GM10266 (cell line): ENCODE measurements around the gene PDSS2.
"Not testable (repeated sequence)": the region's sequence is repeated elsewhere in the genome, so short reads cannot be mapped to it uniquely, and the experiment has no call there.

ENCODE experiments used
- DNase-seq: peaks from one replicate; pipeline ENCODE4 v3.0.0; 2012; ENCODE audit errors: extremely low spot score
- TF ChIP-seq, protein P1 (sequence below): IDR thresholded peaks from 2 replicates; pipeline ENCODE4 v1.5.1; 2012; ENCODE audit warnings: mild to moderate bottlenecking, low read depth; ENCODE audit not compliant: control insufficient read depth, insufficient read depth; ENCODE audit errors: missing control alignments

Gene PDSS2

DNA sequence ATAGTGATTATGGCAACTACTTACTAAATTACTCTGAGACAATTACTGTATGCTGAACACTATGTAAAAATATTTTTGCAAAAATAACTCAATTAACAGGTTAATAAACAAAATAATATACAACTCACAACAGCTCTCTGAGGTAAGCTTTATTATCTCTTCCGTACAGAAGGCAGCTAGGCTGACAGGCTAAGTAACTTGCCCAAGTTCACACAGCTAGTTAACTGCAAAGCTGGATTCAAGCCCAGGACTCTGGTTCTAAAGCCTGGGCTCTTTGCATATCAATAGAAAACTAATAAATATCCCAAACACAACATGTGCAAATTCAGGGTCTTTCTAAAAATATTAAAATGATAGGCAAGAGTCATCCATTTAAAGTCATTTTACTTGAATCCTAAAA lies 174.6 kb downstream of the PDSS2 start:
- no peak for DNase-seq
- TF ChIP-seq, protein P1, sequence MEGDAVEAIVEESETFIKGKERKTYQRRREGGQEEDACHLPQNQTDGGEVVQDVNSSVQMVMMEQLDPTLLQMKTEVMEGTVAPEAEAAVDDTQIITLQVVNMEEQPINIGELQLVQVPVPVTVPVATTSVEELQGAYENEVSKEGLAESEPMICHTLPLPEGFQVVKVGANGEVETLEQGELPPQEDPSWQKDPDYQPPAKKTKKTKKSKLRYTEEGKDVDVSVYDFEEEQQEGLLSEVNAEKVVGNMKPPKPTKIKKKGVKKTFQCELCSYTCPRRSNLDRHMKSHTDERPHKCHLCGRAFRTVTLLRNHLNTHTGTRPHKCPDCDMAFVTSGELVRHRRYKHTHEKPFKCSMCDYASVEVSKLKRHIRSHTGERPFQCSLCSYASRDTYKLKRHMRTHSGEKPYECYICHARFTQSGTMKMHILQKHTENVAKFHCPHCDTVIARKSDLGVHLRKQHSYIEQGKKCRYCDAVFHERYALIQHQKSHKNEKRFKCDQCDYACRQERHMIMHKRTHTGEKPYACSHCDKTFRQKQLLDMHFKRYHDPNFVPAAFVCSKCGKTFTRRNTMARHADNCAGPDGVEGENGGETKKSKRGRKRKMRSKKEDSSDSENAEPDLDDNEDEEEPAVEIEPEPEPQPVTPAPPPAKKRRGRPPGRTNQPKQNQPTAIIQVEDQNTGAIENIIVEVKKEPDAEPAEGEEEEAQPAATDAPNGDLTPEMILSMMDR = no peak

GRCh38 chr6:107280791-107281190 lies 178.6 kb downstream of the PDSS2 start:
- DNase-seq = no peak
- TF ChIP-seq, protein P1 = no peak

DNA sequence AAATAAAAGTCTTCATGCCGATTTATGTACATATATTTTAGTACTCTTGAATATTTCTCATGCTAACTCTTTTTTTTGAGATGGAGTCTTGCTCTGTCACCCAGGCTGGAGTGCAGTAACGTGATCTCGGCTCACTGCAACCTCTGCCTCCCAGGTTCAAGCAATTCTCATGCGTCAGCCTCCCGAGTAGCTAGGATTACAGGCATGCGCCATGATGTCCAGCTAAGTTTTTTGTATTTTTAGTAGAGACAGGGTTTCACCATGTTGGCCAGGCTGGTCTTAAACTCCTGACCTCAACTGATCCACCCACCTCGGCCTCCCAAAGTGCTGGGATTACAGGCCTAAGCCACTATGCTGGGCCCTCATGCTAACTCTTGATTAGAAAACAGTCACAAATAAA lies 179.4 kb downstream of the PDSS2 start:
- not testable (repeated sequence) for DNase-seq

DNA sequence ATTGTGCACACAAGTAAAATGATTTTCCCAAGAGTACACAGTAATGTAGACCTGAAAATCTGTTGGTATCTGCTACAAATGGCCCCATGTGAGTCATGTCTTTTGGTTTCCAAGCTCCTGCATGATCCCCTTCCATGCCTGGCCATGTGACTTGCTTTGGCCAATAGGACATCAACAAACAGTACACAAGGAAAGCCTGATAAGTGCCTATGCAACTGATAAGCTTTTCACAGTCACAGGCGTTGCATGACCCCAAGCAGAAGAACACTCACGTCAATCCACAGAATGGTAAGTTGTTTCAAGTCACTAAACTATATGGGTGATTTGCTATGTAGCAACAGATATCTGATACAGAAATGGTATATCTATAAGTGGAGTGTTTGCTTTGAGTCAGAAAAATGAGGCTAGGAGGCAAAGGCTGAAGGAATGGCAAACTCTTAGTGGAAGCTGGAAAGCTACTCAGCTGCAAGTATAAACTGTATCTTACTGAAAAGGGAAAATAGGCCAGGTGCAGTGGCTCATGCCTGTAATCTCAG lies 184.0 kb downstream of the PDSS2 start:
- no peak for DNase-seq
- TF ChIP-seq, protein P1 = no peak

DNA sequence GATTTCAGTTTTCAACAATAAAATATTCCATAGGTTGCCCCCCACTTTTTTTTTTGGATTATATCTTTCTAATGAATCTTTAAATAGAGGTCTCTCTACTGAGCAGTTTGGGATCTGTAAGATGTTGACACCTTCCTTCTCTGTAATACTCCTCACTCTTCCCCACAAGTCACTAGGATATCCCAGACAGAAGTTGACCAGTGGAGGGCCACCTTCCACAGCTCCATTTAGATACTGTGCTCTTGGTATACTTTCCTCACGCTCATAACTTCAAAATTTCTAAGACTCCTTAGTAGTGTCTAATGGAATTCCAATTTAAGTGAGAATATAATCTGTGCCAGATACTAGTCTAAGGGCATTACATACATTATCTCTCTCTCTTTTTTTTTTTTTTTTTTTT lies 185.1 kb downstream of the PDSS2 start:
- TF ChIP-seq, protein P1 = no peak
- no peak for DNase-seq

GRCh38 chr6:107272246-107272645 lies 187.1 kb downstream of the PDSS2 start:
- TF ChIP-seq, protein P1 = no peak
- DNase-seq = no peak

GRCh38 chr6:107271208-107271790 lies 188.1 kb downstream of the PDSS2 start:
- DNase-seq = no peak
- TF ChIP-seq, protein P1 = no peak

GRCh38 chr6:107267634-107268033 lies 191.7 kb downstream of the PDSS2 start:
- TF ChIP-seq, protein P1 = no peak
- no peak for DNase-seq
